ENCODE data around the gene NRXN2. TPM values are rescaled to one million over a fixed set of nuclear protein-coding genes. Genes with fewer than 3 reads are reported as not detected.

NRXN2 gene
- total RNA-seq, 1 donor from 2014 or later, result 10.0 TPM

DNA sequence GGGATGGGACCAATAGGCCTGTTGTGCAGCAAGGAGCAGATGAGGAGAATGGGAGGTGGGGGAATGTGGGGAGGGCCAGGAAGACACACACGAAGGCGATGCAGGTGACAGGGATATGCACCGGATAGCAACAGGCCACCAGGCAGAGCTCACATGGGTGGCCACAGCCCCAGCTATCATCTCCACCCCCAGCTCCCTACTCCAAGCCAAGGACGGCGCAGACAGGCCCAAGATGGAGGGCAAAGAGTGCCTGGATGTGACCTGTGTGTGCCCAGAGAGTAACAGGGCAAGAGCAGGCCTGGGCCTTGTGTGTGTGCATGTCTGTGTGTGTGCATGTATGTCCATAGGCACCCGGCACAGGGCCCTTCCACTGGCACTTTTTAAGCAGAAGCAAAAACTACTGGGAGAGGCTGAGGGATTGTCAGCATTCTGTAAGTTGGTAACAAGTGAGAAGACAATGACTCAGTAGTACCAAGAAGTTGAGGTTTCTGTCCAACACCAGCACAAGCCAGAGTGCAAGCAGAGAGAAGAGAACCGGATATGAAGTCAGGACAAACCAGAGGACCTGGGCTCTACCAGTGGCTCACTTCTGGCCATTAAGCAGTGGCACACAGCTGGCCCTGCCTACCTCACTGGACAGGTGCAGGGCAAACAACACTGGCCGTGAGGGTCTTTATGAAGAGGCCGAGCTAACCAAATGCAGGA lies 36.4 kb downstream of the NRXN2 start:
- Mint-ChIP-seq H3K9me3 (no peaks in the 10 kb centered on the region), H3K4me1 (peaks cover 17% of the 10 kb centered on the region), H3K27me3 (ENCODE audit: low read depth) (peaks cover 27% of the 10 kb centered on the region), H3K36me3 (ENCODE audit: low read depth) (no peaks in the 10 kb centered on the region), H3K27ac (ENCODE audit: unreplicated experiment) (no peak overlapping the region), H3K4me3 (no peak overlapping the region)
- TF ChIP-seq CTCF (conservative IDR thresholded peaks at IDR 0.05), result no peak
- DNase-seq (ENCODE audit: low read depth, low spot score), result no peak

- no peak overlapping the region for H3K4me3 Mint-ChIP-seq
- DNase-seq (ENCODE audit: low read depth, low spot score), result no peak
- no peaks in the 10 kb centered on the region for H3K36me3 Mint-ChIP-seq (ENCODE audit: low read depth)
- no peaks in the 10 kb centered on the region for H3K9me3 Mint-ChIP-seq
- TF ChIP-seq CTCF (conservative IDR thresholded peaks at IDR 0.05), result no peak
- no peak overlapping the region for H3K27ac Mint-ChIP-seq (ENCODE audit: unreplicated experiment)
- H3K27me3 Mint-ChIP-seq (ENCODE audit: low read depth), result peaks cover 24% of the 10 kb centered on the region
- H3K4me1 Mint-ChIP-seq, result peaks cover 17% of the 10 kb centered on the region
Observed at GRCh38 chr11:64685536-64685935, 37.5 kb downstream of the NRXN2 start.

DNA sequence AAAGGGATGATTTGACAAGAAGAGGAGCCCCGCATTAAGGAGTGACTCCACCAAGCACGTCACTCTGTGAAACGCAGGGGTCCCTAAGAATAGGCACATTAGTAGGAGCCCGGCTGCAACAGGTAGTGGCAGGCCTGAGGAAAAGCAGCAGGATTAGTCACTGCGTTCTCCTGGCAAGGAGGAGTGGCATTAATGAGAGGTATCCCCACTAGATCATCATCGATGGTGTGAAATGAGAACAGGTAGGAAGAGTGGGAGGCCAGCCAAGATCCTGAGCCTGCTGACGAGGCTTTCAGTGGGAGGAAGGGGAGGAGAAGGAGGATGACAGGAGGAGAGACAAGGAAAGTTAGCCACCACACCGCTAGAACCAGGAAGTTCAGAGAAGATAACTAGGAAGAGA lies 38.6 kb downstream of the NRXN2 start:
- H3K9me3 Mint-ChIP-seq, result no peaks in the 10 kb centered on the region
- H3K4me1 Mint-ChIP-seq, result peaks cover 17% of the 10 kb centered on the region
- H3K27ac Mint-ChIP-seq (ENCODE audit: unreplicated experiment), result no peak overlapping the region
- no peak overlapping the region for H3K4me3 Mint-ChIP-seq
- no peak for TF ChIP-seq CTCF (conservative IDR thresholded peaks at IDR 0.05)
- H3K27me3 Mint-ChIP-seq (ENCODE audit: low read depth), result peaks cover 27% of the 10 kb centered on the region
- DNase-seq (ENCODE audit: low read depth, low spot score), result no peak
- H3K36me3 Mint-ChIP-seq (ENCODE audit: low read depth), result no peaks in the 10 kb centered on the region

DNA sequence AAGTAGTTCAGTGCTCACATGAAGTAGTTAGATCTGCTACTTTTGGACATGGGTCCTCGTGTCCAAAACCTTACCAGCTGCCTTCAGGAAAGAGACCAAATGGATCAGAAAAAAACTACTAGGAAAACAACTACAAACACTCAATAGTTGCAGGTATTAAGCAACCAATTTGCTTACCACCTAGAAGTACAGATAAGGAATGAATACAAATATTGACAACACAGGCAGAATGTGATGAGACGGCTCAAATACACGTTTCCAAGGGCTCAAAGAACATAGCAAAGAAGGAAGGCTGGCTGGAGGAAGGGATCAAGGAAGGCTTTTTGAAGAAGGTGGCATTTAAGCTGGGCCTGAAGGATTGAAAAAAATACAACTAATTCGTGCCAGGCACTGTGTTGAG lies 41.8 kb downstream of the NRXN2 start:
- no peak for TF ChIP-seq CTCF (conservative IDR thresholded peaks at IDR 0.05)
- H3K4me1 Mint-ChIP-seq, result peaks cover 8% of the 10 kb centered on the region
- H3K27me3 Mint-ChIP-seq (ENCODE audit: low read depth), result peaks cover 50% of the 10 kb centered on the region
- DNase-seq (ENCODE audit: low read depth, low spot score), result no peak
- no peaks in the 10 kb centered on the region for H3K36me3 Mint-ChIP-seq (ENCODE audit: low read depth)
- H3K4me3 Mint-ChIP-seq, result no peak overlapping the region
- no peak overlapping the region for H3K27ac Mint-ChIP-seq (ENCODE audit: unreplicated experiment)
- H3K9me3 Mint-ChIP-seq, result no peaks in the 10 kb centered on the region

GRCh38 chr11:64679846-64680245 lies 43.2 kb downstream of the NRXN2 start:
- DNase-seq (ENCODE audit: low read depth, low spot score), result no peak
- Mint-ChIP-seq H3K4me1 (peaks cover 21% of the 10 kb centered on the region), H3K27ac (ENCODE audit: unreplicated experiment) (no peak overlapping the region), H3K9me3 (no peaks in the 10 kb centered on the region), H3K36me3 (ENCODE audit: low read depth) (no peaks in the 10 kb centered on the region), H3K4me3 (no peak overlapping the region), H3K27me3 (ENCODE audit: low read depth) (peaks cover 58% of the 10 kb centered on the region)
- TF ChIP-seq CTCF (conservative IDR thresholded peaks at IDR 0.05), result no peak
